CD4-positive, alpha-beta T cell treated with Interleukin-6 for 4 hours (primary cell): ENCODE measurements around the gene CCDC85B.

Source experiments
- DNase-seq: peaks from one replicate; pipeline ENCODE4 v3.0.0-alpha.2; 2020; ENCODE audit warnings: mixed read lengths

Gene CCDC85B

DNA sequence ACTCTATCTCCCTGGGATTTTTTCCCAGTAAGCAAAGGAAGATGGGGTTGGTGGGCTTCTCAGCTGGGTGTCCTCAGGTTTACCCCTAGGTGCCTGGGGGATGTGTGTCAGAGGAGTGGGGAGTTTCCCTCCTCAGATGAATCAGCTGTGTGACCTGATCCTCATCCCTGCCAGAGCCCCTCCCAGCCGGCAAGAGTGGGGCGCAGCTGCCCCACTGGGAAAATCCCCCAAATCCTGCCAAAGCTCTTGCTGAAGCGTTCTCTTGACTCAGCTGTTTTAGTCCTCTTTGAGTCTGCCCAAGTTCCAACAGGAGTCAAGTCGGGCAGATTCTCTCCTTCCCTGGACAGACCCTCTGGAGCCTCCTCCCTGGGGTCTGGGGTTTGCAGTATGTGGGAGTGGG lies 22.4 kb downstream of the CCDC85B start:
- no peak for DNase-seq

DNA sequence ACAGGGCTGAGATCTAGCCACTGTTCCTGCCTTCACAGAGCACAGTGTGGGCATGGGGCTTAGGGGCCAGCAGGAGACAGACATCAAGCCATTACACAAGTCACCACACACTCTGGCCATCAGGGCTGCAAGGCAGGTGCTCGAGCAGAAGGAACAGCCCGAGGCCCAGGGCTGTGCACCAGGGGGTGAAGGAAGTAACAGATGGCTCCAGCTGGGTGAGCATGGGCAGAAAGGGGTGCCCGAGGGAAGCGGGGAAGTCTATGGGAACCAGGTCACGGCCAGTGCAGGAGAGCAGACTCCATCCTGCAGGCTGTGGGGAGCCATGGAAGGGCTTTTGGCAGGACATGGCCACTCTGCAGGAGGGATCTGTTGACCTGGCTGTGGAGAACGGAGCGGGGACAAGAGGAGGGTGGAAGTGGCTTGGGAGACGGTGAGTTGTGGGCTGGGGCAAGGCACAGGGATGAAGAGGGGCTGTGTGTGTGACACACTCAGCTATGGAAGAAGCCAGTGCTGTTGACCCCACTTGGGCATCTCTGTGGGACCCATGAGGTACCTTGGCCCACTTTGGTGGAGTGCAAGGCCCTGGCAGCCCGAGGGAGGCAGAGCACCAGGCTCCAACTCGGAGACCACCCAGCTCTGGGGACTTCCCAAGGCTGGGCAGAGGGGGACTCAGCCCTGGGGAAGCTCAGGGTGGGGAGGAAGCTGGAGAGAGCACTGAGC lies 24.8 kb downstream of the CCDC85B start:
- no peak for DNase-seq

GRCh38 chr11:65915821-65916251 lies 25.4 kb downstream of the CCDC85B start:
- peak; percentile 32 for DNase-seq

DNA sequence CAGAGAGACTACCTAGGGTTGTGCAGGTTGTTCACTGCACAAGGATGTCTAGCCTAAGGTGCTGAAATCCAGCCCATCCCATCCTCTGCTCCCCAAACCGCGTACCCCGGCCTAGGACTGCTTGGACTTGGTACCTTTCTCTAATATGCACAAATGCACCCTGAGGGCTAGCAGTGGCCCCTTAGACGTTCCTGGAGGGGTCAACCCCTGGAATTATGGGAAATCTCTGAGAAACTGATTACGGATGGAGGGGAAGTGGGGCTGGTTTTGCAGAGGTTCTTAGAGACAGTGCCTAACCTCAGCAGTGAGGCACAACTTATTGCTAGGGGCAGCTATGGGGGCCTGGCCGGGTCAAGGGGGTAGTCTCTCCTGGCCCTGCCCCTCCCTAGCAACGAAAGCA lies 25.9 kb downstream of the CCDC85B start:
- DNase-seq, result no peak

DNA sequence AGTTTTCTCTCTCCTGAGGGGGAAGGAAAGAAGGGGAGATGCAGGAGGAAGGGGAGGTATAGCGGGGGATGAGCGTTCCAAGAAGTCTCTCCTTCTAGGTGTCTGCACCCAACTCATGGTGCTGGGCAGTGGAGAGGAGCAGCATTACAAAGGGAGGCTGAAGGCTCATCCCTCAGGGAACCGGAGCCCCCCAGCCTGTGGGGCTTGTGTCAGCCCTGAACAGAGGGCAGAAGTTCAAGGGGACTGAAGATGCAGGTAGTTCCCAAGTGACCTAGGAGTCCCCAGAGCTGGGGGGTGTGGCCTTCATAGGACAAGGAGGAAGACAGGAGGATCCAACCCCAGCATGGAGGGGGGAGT lies 26.6 kb downstream of the CCDC85B start:
- DNase-seq, result no peak

DNA sequence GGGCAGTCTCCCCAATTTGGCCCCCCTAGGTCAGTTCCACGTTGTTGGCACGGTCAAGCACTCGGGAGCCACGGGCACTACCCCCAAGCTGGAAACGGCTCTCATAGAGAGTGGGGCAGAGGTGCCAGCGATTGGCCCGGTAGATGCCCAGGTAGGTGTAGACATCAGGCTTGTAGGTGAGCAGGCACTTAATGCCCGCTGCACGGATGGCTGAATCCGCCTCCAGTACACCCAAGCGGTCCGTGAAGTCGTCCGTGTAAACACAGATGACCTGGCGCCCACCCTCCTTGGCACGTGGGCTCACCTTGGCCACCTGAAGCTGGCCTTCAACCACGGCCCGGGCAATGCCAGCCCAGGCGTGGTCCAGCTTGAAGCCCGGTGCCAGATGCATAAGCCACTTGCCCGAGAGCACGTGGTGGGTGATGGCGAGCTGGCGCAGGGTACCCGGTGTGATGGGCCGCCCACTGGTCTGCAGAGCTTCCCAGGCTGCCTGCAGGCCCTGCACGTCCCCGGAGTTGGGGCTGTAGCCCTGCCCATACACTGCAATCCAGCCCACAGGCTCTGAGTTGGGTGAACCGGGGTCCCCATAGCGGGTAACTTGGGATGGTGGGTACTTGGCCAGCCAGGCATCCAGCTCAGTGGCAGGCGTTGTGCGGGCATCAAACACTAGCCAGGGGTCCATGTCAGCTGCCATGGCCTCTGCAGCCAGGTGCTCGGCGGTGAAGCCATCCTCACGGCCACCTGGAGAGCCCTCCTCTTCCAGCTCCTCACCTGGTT lies 27.1 kb downstream of the CCDC85B start:
- no peak for DNase-seq

DNA sequence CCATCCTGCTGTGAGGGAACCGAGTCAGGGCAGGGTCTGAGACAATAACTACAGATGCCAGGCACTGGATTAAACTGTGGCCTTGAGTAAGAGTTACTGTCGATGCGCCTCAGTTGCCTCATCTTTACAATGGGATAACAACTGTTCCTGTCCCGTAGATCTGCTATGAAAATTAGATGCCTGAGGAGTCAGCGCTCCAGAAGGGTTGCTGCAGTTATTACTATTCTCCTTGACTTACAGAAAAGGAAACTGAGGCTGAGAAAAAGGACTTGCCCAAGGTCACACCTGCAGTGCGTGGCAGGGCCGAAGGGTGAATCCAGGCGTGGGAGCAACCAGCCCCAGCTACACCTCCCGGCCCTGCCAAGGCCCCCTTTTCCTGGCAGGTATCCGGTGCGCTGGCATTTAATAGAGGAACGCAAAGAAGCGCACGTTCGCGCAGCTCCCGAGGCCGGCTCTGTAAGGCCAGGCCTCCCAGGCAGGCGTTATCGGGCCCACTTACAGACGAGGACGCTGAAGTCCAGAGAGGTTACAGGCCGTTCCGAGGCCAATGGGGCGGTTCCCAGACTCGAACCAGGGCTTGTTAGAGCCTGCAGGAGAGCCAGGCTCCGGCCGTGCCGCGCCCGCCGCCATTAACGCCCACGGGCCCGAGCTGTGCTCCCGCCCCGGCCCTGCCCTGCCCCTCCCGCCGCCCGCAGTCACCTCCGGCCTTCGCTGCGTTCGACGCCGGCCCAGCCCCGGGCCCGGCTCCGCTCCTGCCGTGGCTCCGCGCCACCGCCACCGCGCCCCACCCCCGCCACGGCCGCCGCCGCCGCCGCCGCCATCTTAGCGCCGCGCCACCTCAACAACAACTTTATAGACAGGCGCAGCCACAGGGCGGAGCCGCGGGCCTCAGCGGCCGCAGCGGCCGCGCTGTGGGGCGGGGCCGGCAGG lies 28.0 kb downstream of the CCDC85B start, which contains the start of gene C11orf68:
Gene C11orf68, minus strand, starts transcription at position 852 of the 930 bp plus-strand sequence. Its CDS starts 31 bp downstream, at position 821.
- peak; percentile 56 for DNase-seq

DNA sequence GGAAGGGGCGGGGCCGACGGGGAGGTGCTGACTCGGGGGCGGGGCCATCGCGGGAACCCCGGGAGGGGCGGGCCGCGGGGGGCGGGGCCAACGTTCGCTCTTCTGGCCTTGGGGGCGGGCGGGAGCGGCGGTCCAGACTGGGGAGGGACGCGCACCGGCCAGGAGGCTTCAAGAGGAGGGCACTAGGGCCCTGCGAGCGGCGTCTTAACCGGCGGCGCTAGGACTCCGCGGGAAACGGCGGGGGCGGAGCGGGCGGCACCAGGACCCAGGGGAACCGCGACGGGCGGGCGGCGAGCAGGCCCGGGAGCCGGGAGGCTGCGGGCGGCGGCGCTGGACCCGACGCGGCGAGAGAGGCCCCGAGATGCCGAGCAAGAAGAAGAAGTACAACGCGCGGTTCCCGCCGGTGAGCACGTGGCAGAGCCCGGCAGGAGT lies 28.7 kb downstream of the CCDC85B start, which contains the start of gene DRAP1:
Gene DRAP1, plus strand, starts transcription at position 286 of the 432 bp plus-strand sequence. Its CDS starts 76 bp downstream, at position 362.
- DNase-seq, result peak; percentile 99

DNA sequence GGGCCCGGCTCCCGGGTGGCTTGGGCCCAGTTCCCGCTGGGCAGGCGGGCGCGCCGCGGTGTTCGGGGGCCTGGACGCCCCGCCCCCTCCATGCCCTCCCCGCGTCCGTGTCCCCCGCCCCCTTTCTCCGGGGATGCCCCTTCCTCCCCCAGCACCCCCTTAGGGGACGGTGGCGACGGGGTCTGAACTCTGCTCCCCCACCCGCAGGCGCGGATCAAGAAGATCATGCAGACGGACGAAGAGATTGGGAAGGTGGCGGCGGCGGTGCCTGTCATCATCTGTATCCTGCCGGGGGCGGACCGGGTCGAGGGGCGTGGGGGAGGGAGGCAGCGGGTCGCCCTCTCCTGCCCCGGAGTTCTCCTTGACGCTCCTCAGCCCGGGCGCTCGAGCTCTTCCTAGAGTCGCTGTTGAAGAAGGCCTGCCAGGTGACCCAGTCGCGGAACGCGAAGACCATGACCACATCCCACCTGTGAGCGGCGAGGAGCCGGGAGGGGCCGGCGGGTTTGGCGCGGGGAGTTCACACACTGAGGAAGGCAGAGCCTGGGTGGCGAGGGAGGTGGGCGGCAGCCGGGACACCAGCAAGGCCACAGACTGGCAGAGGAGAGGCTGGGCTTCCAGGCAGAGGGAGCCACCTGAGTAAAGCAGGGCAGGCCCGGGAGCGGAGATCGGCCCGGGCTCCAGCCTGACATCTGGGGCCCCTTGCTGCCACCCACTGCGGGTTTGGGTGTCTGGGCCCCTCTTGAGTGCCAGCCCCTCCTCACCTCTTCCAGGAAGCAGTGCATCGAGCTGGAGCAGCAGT lies 29.3 kb downstream of the CCDC85B start:
- peak; percentile 68 for DNase-seq

DNA sequence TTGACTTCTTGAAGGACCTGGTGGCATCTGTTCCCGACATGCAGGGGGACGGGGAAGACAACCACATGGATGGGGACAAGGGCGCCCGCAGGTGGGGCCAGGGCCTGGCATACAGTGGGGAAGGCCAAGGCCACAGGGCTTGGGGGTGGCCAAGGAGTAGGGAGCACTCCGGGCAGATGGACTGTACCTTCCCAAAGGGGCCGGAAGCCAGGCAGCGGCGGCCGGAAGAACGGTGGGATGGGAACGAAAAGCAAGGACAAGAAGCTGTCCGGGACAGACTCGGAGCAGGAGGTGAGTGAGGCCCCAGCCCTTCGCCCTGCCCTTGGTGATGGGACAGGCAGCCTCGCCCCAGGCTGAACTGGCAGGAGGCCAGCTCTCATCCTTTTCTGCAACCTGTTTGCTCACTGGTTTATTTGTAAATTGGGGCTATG lies 29.9 kb downstream of the CCDC85B start:
- no peak for DNase-seq

- DNase-seq, result no peak
These were observed 30.6 kb downstream of the CCDC85B start for GRCh38 chr11:65921033-65921555.

GRCh38 chr11:65921876-65922275 lies 31.4 kb downstream of the CCDC85B start:
- no peak for DNase-seq

DNA sequence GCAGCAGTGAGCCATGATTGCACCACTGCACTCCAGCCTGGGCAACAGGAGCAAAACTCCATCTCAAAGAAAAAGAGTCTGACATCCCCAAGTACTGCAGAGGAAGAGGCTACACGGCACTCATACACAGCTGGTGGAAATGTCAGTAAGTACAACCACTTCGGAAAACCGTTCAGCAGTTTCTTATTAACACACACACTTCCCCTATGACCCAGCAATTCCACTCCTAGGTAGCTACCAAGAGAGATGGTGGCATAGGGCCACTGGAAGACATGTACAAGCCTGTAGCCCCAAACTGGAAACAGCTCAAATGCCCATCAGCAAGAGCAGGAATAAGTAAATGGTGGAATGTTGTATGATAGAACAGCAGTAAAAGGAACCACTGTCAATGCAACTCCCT lies 32.1 kb downstream of the CCDC85B start:
- DNase-seq, result no peak

GRCh38 chr11:65925397-65925796 lies 34.9 kb downstream of the CCDC85B start:
- no peak for DNase-seq

DNA sequence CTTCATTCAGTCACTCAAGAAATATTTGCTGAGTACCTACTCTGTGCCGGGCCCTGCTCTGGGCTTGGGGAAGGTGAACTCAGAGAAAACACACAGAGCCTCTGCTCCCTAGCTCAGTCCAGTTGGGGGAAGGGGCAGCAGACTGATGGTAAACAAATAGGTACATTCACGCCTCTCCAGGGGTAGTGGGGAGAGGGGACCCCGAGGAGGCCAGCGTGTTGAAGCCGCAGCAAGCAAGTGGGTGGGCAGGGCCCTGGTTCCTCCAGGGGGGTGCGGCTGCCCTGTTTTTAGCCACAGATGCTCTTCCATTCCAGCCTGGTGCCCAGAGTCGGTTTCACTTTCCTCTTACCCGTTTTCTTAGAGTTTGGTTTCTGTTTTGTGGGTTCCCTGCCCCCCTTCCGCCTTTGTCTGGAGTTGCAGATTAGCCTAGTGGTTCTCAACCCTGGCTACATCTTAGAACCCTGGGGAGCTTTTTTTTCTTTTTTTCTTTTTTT lies 37.5 kb downstream of the CCDC85B start:
- DNase-seq, result peak; percentile 90

DNA sequence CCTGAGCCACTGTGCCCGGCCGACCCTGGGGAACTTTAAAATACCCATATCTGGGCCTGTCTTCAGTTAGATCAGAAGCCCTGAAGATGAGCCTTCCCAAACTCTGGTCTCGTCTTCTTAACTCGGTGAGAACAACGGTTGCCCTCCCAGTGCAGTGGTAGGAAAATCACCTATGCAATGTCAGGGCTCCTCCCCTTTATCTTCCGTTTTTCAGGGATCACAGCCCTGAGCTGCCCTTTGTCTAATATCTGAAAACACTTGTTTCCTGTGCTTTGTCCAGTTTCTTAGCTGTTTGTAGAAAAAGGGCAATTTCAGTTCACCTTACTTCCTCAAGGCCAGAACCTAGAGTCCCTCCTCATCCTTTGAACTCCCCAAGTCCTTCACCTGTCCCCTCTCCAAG lies 38.2 kb downstream of the CCDC85B start:
- no peak for DNase-seq

DNA sequence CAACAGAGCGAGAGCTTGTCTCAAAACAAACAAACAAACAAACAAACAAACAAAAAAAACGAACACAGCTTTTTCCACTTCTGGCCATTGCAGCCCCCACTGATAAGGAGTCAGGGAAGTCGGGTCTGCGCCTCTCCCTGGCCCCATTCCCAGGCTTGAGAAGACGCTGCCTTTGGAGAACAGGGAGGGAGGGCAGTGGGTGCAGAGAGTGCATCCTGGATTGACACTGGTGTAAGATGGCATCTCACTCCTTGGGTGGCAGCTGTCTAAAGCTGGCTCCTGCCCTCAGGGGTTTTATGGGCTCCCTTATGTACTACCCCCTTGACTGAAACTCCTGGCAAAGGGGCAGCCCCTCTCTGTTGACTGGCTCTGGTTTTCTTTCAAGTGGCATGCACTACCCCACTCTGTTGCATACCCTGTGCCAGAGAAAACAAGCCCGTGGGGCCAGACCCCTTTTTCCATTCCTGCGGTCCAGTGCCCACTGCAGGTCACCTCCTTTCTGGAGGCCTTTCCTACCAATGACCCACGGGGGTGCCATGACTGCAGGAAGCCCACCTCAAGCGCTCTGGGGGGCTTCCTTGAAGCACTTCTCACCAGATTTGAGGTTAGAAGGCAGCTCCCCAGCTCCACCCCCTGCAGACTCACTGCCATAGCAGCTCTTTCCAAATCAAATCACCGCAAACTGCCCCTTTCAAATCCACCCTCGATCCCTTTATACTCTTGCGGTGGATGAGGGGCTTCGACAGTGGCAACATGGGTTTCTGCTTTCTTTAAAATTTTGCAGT lies 41.5 kb downstream of the CCDC85B start:
- no peak for DNase-seq

- peak; percentile 15 for DNase-seq
These were observed 42.1 kb downstream of the CCDC85B start for GRCh38 chr11:65932558-65932919.

DNA sequence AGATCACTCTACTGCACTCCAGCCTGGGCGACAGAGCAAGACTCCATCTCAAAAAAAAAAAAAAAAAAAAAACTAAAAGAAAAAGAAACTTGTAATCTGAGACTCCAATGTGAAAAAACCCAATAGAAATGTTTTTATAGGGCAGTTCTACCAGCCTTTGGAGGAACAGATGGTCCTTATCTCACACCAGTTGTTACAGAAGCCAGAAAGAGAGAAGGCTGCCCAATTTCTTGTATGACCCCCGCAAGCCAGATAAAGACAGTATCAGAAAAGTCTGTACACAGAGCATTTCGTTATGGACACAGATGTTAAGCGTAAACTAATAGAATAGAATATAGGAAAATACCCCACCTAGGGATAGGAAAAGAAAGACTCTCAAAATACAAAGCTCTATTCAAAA lies 43.5 kb downstream of the CCDC85B start:
- DNase-seq, result no peak

- no peak for DNase-seq
These were observed 47.3 kb downstream of the CCDC85B start for GRCh38 chr11:65937766-65938165.
